HG03575 (cell line): Measurements from ENCODE around the gene TRMT11.

Experiments
- ATAC-seq: cut with Tn5 transposase; IDR thresholded peaks from one replicate; pipeline ENCODE4 v1.9.1; 2021; ENCODE audit not compliant: unreplicated experiment, insufficient number of reproducible peaks, low FRiP score; ENCODE audit errors: extremely low read depth

Gene TRMT11

DNA sequence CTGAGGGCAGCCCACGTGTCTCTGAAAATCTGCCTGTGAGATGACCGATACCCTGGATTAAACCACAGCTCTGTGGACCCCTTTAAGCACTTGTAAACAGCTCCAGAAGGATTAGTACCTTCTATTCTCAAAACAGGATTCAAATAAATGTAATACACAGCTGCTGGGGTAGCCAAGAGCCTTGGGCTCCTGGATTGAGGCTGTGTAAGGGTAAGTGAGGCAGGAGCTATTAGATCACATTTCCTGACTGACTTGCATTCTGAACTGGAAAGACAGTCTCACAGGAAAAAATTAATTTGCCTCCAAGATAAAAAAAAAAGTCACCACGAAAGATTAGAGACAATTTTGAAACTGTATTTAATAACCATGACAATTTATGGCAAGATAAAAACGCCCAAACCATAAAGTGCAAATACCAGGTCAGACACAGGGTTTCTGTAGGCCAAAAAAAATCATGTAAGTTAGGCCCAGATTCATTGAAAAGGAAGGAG lies 78.0 kb downstream of the TRMT11 start:
- no peak for ATAC-seq

DNA sequence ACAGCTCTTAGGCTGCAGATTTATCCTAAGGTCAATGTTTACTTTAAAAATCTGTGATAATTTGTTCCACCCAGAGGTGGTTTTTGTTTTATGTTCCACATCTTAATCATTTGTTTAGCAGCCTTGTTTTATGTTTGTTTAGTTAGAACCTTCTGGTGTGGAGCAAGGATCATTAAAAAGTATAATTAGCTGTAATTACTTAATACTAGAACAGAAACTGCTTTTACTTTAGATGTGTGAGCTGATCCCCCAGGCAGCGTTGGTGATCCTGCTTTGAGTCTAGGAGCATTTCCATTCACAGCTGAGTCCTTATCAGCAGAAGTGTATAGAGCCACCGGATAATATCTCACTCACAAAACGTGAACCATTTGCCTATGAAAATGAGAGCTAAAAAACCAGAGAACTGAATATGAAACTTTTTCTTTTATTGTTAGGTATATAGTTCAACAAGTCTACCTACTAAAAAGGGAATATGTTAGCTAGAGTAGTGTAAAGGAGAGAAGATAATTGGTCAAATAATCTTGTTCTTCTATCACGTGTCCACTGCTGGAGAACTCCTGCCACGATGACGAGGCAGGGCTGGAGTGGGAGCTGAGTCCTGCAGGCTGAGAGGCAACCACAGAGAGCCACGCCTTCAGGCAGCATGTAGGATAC lies 78.5 kb downstream of the TRMT11 start:
- ATAC-seq = no peak

DNA sequence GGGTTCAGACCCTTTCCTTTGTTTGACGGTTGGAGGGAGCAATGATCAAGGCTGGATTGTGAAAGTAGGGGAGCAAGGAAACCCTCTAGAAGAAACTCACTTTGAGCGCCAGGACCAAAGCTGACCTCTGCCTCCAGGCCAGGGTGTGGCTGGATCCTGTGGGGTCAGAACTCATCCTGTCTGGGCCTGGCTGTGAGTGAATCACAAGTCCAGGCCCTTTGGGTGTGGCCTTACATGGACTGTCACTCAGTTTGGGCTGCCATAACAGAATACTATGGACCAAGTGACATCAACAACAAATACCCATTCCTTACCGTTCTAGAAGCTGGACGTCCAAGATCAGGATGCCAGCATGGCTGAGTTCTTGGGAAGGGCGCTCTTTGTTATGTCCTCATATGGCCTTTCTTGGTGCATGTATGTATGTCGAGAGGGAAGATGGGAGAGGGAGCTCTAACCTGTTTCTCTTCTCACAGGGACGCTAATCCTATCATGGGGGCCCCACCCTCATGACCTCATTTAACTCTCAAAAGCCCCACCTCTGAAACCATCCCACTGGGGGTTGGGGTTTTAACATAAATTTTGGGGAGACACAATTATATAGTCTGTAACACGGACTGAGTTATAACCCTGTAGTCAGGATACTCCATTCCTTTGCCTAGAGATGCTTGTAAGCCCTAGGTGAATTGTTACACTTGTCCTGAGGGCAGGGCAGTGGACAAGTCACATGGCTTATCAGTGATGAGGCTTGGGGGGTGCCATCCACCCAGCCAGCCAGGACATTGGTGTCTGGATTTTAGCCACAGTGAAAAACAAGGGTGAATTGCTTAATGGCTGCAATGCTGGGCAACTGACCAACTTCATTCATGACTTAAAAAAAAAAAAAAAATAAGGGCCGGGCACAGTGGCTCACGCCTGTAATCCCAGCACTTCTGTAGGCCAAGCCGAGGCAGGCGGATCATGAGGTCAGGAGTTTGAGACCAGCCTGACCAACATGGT lies 80.0 kb downstream of the TRMT11 start:
- no peak for ATAC-seq

DNA sequence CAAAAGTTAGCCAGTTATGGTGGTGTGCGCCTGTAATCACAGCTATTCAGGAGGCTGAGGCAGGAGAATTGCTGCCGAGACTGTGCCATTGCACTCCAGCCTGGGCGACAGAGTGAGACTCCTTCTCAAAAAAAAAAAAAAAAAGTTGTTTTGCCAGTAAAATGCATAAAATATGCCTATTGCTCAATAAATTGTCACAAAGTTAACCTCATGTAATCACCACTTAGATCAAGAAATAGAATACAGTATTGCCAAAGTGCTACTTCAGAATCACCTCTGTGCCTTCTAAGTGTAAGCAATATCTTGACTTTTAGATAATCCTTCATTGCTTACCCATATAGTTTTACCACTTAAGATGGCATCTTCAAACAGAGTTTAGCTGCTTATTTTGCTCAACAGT lies 80.7 kb downstream of the TRMT11 start:
- ATAC-seq = no peak

DNA sequence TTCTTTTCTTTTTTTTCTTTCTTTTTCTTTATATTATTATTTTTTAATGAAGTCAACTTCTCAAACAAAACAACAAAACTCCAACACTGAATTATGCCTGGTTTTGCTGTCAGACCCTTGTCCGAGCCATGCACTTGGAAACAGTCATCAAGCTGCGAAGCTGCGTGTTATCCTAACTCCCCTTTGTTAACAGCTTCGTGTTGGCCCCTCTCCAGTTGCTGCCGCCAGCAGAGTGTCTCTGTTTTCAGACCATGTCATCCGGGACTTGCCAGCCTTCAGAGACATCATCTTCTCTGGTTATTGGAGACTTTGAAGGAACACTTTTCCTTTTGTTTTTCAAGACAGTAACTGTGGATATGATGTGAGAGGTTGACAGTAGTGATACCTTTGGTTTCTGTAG lies 83.1 kb downstream of the TRMT11 start:
- no peak for ATAC-seq

DNA sequence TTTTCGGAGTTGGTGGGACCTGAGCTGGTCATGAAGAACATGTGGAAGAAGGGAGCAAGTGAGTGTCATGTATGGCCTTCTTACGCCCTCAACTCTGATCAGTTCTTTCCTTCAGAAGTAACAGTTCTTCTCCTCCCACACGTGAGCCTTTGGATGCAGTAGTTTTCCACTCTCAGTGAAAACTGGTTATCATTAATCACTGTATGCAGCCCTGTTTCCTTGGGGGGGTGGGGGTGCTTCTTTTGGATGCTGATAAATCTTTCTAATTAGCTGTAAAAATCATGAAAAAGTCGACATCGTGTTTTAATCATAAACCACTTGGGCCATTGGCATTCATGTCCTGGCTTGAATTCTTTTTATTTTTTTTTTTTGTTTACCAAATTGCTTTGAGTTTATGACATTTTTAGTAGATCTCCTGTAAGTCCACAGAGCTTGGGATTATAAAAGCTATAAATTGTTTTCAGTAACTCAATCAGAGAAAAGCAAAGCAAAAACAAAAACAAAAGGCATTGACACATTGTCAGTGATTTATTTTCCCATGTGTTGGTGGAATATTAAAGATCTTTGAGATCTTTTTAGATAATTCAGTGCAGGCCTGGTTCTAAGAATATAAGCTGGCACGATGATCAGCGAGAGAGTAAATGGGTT lies 84.8 kb downstream of the TRMT11 start:
- ATAC-seq = no peak

DNA sequence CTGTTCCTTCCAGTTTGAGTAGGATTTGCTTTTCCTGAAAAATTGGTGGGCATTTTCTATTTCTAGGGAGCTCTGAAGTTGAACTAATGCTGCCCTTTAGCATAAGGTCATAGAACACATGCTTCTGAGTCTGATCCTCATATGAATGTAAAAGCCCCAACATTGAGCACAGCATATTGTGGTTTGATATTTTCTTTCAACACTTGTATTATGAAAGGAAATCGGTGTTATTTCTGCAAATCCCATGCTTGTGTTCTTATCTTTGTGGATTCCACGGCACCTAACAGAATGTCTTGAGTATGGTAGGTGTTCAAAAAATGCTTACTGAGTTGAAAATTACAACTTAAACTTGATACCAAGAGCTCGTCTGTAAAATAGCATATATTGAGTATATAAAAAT lies 85.8 kb downstream of the TRMT11 start:
- ATAC-seq = no peak

DNA sequence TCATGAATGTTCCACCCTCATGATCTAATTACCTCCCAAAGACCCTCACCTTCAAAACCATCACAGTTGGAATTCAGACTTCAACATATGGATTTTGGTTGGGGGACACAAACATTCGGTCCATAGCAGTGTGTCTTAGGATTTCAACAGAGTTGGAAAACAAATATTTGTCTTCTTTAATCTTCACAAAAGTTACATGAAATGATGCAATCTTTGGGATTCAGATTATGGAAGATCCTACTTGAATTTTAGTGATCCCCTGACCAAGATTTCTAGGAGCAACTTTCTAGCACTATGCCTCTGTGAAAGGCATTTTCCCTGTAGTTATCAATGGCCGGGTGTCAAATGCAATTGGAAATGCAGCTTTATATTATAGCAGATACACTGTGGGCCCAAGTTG lies 86.5 kb downstream of the TRMT11 start:
- ATAC-seq = no peak

DNA sequence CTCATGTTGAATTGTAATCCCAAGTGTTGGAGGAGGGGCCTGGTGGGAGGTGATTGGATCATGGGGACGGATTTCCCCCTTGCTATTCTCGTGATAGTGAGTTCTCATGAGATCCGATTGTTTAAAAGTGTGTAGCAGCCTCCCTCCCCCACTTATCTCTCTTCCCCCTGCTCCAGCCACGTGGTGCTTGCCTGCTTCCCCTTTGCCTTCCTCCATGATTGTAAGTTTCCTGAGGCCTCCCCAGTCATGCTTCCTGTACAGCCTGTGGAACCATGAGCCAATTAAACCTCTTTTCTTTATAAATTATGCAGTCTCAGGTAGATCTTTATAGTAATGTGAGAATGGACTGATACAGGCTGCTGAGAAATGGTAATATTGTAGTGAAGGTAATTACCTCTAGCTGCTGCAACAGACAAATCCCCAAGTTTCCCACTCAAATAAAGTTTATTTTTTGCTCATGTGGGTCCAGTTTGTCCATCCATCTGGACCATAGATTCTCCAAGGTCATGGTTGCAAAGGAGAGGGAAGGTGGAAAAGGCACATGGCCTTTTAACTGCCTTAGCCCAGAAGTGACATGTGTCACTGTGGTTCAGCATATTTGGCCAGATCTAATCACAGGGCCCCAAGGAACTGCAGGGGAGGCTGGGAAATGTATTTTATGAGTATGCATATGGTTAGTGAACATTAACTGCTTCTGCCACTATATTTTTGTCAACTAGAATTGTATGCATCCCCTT lies 89.2 kb downstream of the TRMT11 start:
- no peak for ATAC-seq

DNA sequence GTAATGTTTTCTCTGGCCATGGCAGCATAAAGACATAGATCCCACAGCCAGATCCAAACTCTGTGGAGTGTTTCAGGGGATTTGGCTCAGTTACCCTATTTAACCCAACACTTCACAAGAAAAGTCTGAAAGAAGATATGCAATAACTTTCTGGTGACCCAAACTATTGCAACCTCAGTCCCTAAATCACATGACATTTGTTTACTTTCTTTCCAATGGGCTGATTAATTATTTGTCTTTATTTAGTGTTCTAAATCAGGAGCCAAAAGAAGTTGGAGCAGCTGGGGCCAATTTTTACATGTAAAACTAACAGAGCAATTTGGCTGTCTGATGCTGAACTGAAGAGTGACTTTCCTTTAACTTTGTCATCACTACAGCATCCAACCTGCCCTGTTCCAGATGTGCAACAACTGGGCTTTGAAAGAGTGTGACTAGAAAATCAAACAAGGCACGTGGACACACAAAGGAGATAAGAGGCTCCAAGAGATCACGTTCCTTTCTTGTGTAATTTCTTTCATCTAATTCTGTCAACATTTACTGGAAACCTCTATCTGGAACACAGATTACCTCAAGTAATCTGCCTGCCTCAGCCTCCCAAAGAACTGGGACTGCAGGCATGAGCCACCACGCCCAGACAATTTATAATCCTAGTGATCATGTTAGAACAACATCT lies 90.8 kb downstream of the TRMT11 start:
- no peak for ATAC-seq

DNA sequence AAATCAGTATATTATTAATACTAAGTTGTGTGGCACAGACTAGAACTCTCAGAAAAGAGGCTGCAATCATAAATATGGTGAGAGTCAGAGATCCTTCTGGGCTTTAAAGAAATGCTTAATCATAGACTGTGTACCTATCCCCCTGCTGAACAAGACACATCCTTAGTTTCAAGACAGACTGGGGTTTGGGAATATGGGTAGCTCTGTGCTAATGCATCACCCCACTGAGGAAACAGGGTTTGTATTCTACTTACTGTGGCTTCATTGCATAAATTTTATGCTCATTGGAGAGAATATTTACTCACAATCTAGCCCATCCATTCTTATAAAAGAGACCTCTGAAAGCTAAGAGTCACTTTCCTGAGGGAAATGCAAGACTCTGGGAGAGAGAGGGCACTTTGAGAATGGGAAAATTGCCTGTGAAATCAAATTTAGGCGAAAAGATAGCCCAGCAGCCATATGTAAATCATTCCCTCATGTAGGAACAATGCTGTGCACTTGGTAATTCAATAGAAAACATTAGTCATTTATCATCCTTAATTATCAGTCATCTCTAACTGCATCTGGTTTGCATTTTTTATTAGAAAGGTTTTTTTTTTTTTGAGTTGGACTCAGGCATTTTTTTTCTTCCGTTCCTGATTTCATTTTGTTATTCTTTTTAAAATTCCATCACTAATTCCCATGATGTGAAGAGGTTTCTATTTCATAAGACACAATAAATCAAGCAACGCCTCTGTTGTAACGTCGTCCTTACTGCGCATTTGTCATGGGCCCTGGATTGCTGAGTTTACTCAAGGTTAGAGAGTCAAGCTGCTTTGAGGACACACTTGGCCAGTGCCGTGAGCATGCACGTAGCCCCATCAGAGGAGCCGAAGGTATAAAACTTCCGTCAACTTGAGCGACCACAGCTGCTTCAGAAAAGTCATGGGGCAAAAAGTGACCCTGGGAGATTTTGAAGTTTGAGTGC lies 91.8 kb downstream of the TRMT11 start:
- ATAC-seq = no peak

DNA sequence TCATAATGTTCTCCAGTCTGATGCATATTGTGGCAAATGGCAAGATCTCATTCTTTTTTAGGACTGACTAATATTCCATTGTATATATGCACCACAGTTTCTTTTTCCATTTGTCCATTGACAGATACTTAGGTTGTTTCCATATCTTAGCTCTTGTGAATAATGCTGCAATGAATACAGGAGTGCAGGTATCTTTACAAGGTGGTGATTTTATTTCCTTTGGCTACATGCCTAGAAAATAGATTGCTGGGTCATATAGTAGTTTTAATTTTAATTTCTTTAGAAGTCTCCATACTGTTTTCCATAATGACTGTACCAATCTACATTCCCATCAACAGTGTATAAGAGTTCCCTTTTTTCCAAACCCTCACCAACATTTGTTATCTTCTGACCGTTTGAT lies 97.5 kb downstream of the TRMT11 start:
- no peak for ATAC-seq

DNA sequence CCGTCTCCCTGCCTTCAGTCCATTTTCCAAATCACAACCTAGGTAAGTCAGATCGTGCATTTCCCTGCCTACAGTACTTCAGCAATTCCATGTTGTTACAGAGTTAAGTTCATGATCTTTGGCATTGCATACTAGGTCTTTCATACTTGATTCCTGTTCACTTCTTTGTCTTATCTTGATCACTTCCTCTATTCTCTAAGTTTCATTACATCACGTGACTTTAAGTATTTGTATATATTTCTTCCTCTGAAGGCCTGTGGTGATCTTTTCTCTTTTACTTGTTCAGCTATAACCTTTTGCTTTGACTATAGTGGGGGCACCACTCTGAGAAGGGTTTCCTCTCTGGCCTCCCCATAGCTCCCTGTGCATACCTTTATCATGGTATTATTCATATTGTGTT lies 100.2 kb downstream of the TRMT11 start:
- ATAC-seq = no peak
